Right atrium auricular region (tissue), 2 donors: ENCODE measurements around the gene PMVK. TPM values are rescaled to one million over a fixed set of nuclear protein-coding genes. Genes with fewer than 3 reads are reported as not detected.
"Not testable (repeated sequence)": the region's sequence is repeated elsewhere in the genome, so short reads cannot be mapped to it uniquely, and the experiment has no call there.

Experiments
- DNase-seq: peaks from one replicate; pipeline ENCODE4 v3.0.0-alpha.2; 2019; ENCODE audit warnings: low spot score
- H3K27ac ChIP-seq, 2 donors: fragments of 200-600 bp; sonication (generic); 1 replicate in 1 of 2; 2 replicates in 1 of 2; pipeline ENCODE4 v1.5.1; 2016 to 2019
- H3K27me3 ChIP-seq, 2 donors: fragments of 200-600 bp; sonication (generic); one replicate each; pipeline versions ENCODE4 v1.5.1 to v1.6.0; 2017 to 2019
- H3K36me3 ChIP-seq: fragments of 200-600 bp; sonication (generic); one replicate; pipeline ENCODE4 v1.5.1; 2016
- H3K4me1 ChIP-seq, 2 donors: fragments of 200-600 bp; sonication (generic); one replicate each; pipeline versions ENCODE4 v1.5.1 to v1.6.0; 2017 to 2019
- H3K4me3 ChIP-seq, 2 donors: fragments of 200-600 bp; sonication (generic); 1 replicate in 1 of 2; 2 replicates in 1 of 2; pipeline ENCODE4 v1.5.1; 2017 to 2019; ENCODE audit warnings: mild to moderate bottlenecking in 1 of 2, moderate library complexity in 1 of 2
- H3K9me3 ChIP-seq, 2 donors: fragments of 200-600 bp; sonication (generic); one replicate each; pipeline ENCODE4 v1.5.1; 2019
- CTCF ChIP-seq, 2 donors: fragments of 200-600 bp; sonication (generic); IDR thresholded peaks; one replicate each; pipeline ENCODE4 v1.5.1; 2019; ENCODE audit warnings: antibody characterized with exemption in 2 of 2
- total RNA-seq, 2 donors: library from RNA; depleted of rRNA; stranded (reverse); fragments of >200 nt; gene quantifications; one replicate each; pipeline ENCODE4 v1.1.0, GENCODE V29; 2016

The PMVK gene
- 10 to 100 TPM; 15.7 to 21.2 TPM for total RNA-seq

DNA sequence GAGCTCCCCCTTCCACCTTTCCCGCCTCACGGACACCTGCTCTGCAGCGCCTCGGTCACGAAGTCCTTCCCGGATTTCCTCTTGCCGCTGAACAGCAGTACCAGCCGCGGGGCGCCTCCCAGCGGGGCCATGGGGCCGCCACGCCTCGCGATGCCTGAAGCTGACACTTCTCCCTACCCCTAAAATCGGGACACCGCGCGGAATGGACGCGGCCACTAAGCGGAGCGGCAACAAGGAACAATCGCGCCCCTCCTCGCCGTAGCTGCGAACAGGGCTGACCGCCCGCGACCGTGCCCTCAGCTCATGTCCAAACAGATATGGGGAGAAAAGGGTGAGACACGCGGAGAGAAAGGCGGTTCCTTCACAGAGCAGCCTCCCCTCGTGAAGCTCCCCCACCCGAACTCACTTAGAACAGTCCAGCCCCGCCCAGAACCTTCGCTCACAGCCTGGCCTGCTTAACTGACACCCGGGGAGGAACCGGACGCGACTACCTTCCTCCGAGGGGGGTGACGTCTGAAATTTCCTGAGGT, at the start of gene PMVK:
PMVK (minus strand) TSS at position 165 of the 530 bp plus-strand sequence; CDS start at position 131, 34 bp downstream.
- Histone ChIP-seq H3K36me3 (no peaks in the 10 kb centered on the region), H3K9me3 (no peaks in the 10 kb centered on the region), H3K4me1 (peaks cover 0 to 48% of the 10 kb centered on the region in 2 donors), H3K4me3 (peak within 1 kb of the TSS; percentile 55 to 66), H3K27ac (peak within 1 kb of the TSS; percentile 97), H3K27me3 (no peaks in the 10 kb centered on the region)
- peak; percentile 98 for DNase-seq
- peak in 1 of 2 donors; percentile 63 for TF ChIP-seq CTCF (IDR thresholded peaks at IDR 0.05)

- no peak for DNase-seq
- Histone ChIP-seq H3K27ac (peak overlapping the region; percentile 62 to 65), H3K4me3 (peak overlapping the region; percentile 60 to 71), H3K4me1 (peaks cover 0 to 17% of the 10 kb centered on the region in 2 donors), H3K9me3 (no peaks in the 10 kb centered on the region), H3K36me3 (peaks cover 11% of the 10 kb centered on the region), H3K27me3 (no peaks in the 10 kb centered on the region)
- no peak for TF ChIP-seq CTCF (IDR thresholded peaks at IDR 0.05)
Measured at GRCh38 chr1:154983776-154984466, 47.4 kb upstream of the PMVK start.

DNA sequence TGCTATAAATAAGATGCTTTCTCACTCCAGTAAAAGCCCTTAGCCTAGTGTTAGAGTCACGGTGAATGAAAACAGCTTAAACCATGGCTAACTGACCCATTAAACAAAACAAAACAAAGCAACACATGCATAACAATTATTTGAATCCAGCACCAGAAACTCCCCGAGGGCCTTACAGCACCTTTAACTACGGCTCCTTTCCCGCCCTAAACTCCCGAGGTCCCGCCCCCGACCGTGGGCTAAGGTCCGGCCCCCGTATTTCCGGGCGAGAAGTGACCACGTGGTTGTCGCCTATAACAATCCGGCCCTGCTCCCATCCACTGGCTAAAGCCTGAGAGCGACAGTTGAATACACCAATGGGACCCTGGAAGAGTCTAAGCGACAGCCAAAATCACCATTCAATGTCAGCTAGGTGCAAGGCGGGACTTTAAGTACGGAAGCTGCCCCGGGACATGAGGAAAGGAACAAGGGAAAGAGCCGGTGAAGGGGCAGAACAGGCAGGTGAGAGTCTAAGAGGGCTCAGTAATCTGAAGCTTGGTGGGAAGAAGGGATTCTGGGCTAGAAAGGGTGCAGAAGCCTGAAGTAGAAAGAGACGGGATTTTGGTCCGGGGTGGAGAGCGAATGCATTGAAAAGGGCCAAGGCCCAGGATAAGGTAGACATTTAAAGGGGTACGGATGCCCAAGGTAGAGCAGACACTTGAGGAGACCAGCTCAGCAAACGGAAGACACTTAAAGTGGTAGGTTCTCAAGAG, 46.6 kb upstream of the PMVK start, which contains the start of gene FLAD1:
FLAD1 (plus strand) TSS at position 448 of the 752 bp plus-strand sequence. CDS start 351 bp downstream, outside the sequence.
- Histone ChIP-seq H3K27ac (peak within 1 kb of the TSS; percentile 62 to 65), H3K4me3 (peak within 1 kb of the TSS; percentile 60 to 71), H3K4me1 (peaks cover 0 to 17% of the 10 kb centered on the region in 2 donors), H3K9me3 (no peaks in the 10 kb centered on the region), H3K27me3 (no peaks in the 10 kb centered on the region), H3K36me3 (peaks cover 4% of the 10 kb centered on the region)
- DNase-seq: peak; percentile 99
- TF ChIP-seq CTCF (IDR thresholded peaks at IDR 0.05): peak in 1 of 2 donors; percentile 14

GRCh38 chr1:154982341-154982740, 45.8 kb upstream of the PMVK start:
- peaks cover 0 to 17% of the 10 kb centered on the region in 2 donors for H3K4me1 ChIP-seq
- TF ChIP-seq CTCF (IDR thresholded peaks at IDR 0.05): no peak
- DNase-seq: no peak
- H3K9me3 ChIP-seq: no peaks in the 10 kb centered on the region
- H3K27ac ChIP-seq: peak overlapping the region in 1 of 2 donors; percentile 31
- no peaks in the 10 kb centered on the region for H3K36me3 ChIP-seq
- no peaks in the 10 kb centered on the region for H3K27me3 ChIP-seq
- H3K4me3 ChIP-seq: peak overlapping the region; percentile 32 to 71

- Histone ChIP-seq H3K4me3 (no peak overlapping the region), H3K36me3 (no peaks in the 10 kb centered on the region), H3K27ac (no peak overlapping the region), H3K27me3 (no peaks in the 10 kb centered on the region), H3K4me1 (peaks cover 0 to 23% of the 10 kb centered on the region in 2 donors), H3K9me3 (no peaks in the 10 kb centered on the region)
- DNase-seq: no peak
- TF ChIP-seq CTCF (IDR thresholded peaks at IDR 0.05): no peak
Measured at GRCh38 chr1:154978360-154978759, 41.8 kb upstream of the PMVK start.

DNA sequence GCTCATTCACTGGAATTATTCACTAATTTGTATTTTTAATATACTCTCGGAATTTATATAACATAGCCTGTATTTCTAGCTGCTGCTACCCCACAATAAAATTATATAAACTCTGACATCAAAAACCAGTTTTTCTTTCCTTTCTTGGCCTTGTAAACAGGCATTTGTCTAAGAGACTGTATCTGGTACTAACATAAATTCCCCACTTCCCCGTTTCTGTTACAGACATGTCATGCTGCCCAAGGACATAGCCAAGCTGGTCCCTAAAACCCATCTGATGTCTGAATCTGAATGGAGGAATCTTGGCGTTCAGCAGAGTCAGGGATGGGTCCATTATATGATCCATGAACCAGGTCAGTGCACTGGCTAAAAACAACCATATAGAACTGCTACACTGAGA, 41.2 kb upstream of the PMVK start:
- H3K27me3 ChIP-seq, H3K9me3 ChIP-seq, H3K36me3 ChIP-seq, H3K4me3 ChIP-seq, DNase-seq, H3K27ac ChIP-seq: not testable (repeated sequence)
- peaks cover 0 to 28% of the 10 kb centered on the region in 2 donors for H3K4me1 ChIP-seq
